HG03108 (cell line): ENCODE measurements around the gene POLR1G.
"Not testable (repeated sequence)": the region's sequence is repeated elsewhere in the genome, so short reads cannot be mapped to it uniquely, and the experiment has no call there.

Source experiments
- ATAC-seq: cut with Tn5 transposase; IDR thresholded peaks from one replicate; pipeline ENCODE4 v1.9.1; 2021; ENCODE audit warnings: moderate library complexity; ENCODE audit not compliant: unreplicated experiment

POLR1G gene

GRCh38 chr19:45395821-45396617 is 10.4 kb upstream of the POLR1G start:
- ATAC-seq: no peak

- ATAC-seq: no peak
These were observed 6.3 kb upstream of the POLR1G start for GRCh38 chr19:45400192-45400591.

- ATAC-seq: no peak
These were observed 4.6 kb upstream of the POLR1G start for GRCh38 chr19:45401815-45402214.

- ATAC-seq: no peak
These were observed 4.0 kb upstream of the POLR1G start for GRCh38 chr19:45402298-45403061.

- no peak for ATAC-seq
These were observed 3.2 kb upstream of the POLR1G start for GRCh38 chr19:45403272-45403671.

GRCh38 chr19:45403781-45404556 is 2.5 kb upstream of the POLR1G start:
- ATAC-seq: no peak

- ATAC-seq: peak; percentile 32
These were observed 1.6 kb upstream of the POLR1G start, which contains the start of gene PPP1R13L for GRCh38 chr19:45404557-45405434. Gene PPP1R13L, minus strand, starts transcription at chr19:45405069. Its CDS starts 6,751 bp downstream, at chr19:45398318.

GRCh38 chr19:45405435-45406225 is 814 bp upstream of the POLR1G start:
- ATAC-seq: peak; percentile 31

GRCh38 chr19:45407091-45407375 is 589 bp downstream of the POLR1G start:
- ATAC-seq: no peak

- not testable (repeated sequence) for ATAC-seq
These were observed 1.1 kb downstream of the POLR1G start for GRCh38 chr19:45407585-45407984.

- no peak for ATAC-seq
These were observed 1.7 kb downstream of the POLR1G start for GRCh38 chr19:45408121-45408520.

GRCh38 chr19:45408830-45409556 is 2.5 kb downstream of the POLR1G start:
- no peak for ATAC-seq

GRCh38 chr19:45409557-45409920 is 3.1 kb downstream of the POLR1G start:
- no peak for ATAC-seq

- not testable (repeated sequence) for ATAC-seq
These were observed 3.9 kb downstream of the POLR1G start for GRCh38 chr19:45410330-45410729.

- ATAC-seq: no peak
These were observed 7.1 kb downstream of the POLR1G start for GRCh38 chr19:45413497-45413896.

GRCh38 chr19:45414468-45414867 is 8.0 kb downstream of the POLR1G start:
- no peak for ATAC-seq

GRCh38 chr19:45417151-45417550 is 10.7 kb downstream of the POLR1G start:
- ATAC-seq: no peak

GRCh38 chr19:45418802-45419201 is 12.4 kb downstream of the POLR1G start:
- no peak for ATAC-seq

- no peak for ATAC-seq
These were observed 13.0 kb downstream of the POLR1G start for GRCh38 chr19:45419396-45419795.
